Mucosa of stomach (tissue), 1 donor: ENCODE data around the gene TUFT1.

ENCODE experiments used
- H3K27me3 ChIP-seq: one replicate; pipeline ENCODE4 v1.7.0; 2013; ENCODE audit warnings: mild to moderate bottlenecking, low read length; ENCODE audit not compliant: control insufficient read depth, insufficient read depth
- H3K36me3 ChIP-seq: one replicate; pipeline ENCODE4 v1.7.0; 2013; ENCODE audit warnings: low read length; ENCODE audit not compliant: control insufficient read depth, insufficient read depth
- H3K4me1 ChIP-seq: one replicate; pipeline ENCODE4 v1.7.0; 2013; ENCODE audit warnings: mild to moderate bottlenecking, low read length; ENCODE audit not compliant: control insufficient read depth, insufficient read depth
- H3K4me3 ChIP-seq: one replicate; pipeline ENCODE4 v1.7.0; 2013; ENCODE audit warnings: low read length
- H3K9ac ChIP-seq: one replicate; pipeline ENCODE4 v1.7.0; 2013; ENCODE audit warnings: mild to moderate bottlenecking, low read length, moderate library complexity
- H3K9me3 ChIP-seq: one replicate; pipeline ENCODE4 v1.7.0; 2013; ENCODE audit warnings: mild to moderate bottlenecking, low read length, moderate library complexity; ENCODE audit not compliant: control insufficient read depth
- donor health status: Pancreatic carcinoma.

Gene TUFT1, protein sequence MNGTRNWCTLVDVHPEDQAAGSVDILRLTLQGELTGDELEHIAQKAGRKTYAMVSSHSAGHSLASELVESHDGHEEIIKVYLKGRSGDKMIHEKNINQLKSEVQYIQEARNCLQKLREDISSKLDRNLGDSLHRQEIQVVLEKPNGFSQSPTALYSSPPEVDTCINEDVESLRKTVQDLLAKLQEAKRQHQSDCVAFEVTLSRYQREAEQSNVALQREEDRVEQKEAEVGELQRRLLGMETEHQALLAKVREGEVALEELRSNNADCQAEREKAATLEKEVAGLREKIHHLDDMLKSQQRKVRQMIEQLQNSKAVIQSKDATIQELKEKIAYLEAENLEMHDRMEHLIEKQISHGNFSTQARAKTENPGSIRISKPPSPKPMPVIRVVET

GRCh38 chr1:151540021-151540981 is at the start of gene TUFT1:
TUFT1 (plus strand) TSS chr1:151540309; CDS start chr1:151540367, 58 bp downstream.
- peak within 1 kb of the TSS; percentile 61 for H3K4me3 ChIP-seq
- peaks cover 4% of the 10 kb centered on the region for H3K36me3 ChIP-seq
- peaks cover 19% of the 10 kb centered on the region for H3K4me1 ChIP-seq
- no peaks in the 10 kb centered on the region for H3K27me3 ChIP-seq
- no peaks in the 10 kb centered on the region for H3K9me3 ChIP-seq
- peak within 1 kb of the TSS; percentile 96 for H3K9ac ChIP-seq

GRCh38 chr1:151491641-151492040 is 48.5 kb upstream of the TUFT1 start:
- no peaks in the 10 kb centered on the region for H3K36me3 ChIP-seq
- no peak overlapping the region for H3K9ac ChIP-seq

DNA sequence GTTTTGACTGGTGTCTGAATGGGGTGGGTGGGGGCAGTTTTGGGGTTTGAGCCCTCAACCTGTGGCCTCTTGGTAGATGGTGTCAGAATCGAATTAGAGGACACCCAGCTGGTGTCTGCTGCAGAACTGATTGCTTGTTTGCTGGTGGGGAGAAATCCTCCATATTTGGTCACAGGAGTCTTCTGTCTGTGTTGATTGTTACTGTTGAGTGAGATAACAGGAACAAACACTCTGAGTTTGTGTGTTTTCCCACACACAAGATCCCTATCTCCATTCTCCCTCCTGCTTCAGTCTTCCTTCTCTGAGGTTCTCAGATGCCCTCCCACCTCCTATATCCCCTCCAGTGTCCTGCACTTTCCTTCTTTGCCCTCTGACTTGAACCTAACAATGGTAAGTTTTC is 48.0 kb upstream of the TUFT1 start:
- H3K27me3 ChIP-seq, result no peaks in the 10 kb centered on the region
- no peaks in the 10 kb centered on the region for H3K36me3 ChIP-seq
- no peaks in the 10 kb centered on the region for H3K9me3 ChIP-seq
- H3K4me1 ChIP-seq, result peaks cover 9% of the 10 kb centered on the region
- H3K9ac ChIP-seq, result no peak overlapping the region
- no peak overlapping the region for H3K4me3 ChIP-seq

More at GRCh38 chr1:151491641-151492040, 48.5 kb upstream of the TUFT1 start:
- no peak overlapping the region for H3K4me3 ChIP-seq
- no peaks in the 10 kb centered on the region for H3K9me3 ChIP-seq
- H3K27me3 ChIP-seq, result no peaks in the 10 kb centered on the region
- H3K4me1 ChIP-seq, result peaks cover 9% of the 10 kb centered on the region

DNA sequence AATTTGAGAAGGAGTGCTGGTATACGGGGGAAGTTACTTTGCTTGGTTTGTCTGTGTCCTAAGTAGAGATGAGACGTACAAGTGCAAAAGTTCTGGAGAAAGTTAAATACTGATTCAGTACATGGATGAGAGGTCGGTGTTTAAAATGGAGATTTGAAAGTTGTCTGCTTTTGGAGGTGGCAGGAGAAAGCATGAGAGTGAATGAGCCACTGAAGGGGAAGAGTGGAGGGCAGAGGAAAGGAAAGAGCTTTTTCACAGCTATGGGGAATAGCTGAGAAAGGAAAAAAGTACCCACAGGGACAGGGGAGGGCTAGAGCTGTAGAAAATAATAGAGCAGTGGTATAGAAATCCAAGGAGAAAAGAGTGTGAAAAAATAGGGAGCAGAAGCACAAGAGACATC is 47.1 kb upstream of the TUFT1 start:
- no peaks in the 10 kb centered on the region for H3K36me3 ChIP-seq
- no peaks in the 10 kb centered on the region for H3K27me3 ChIP-seq
- peaks cover 9% of the 10 kb centered on the region for H3K4me1 ChIP-seq
- H3K9ac ChIP-seq, result no peak overlapping the region
- no peak overlapping the region for H3K4me3 ChIP-seq
- no peaks in the 10 kb centered on the region for H3K9me3 ChIP-seq

GRCh38 chr1:151494741-151495281 is 45.3 kb upstream of the TUFT1 start:
- Histone ChIP-seq H3K9me3 (no peaks in the 10 kb centered on the region), H3K27me3 (no peaks in the 10 kb centered on the region), H3K4me1 (peaks cover 9% of the 10 kb centered on the region), H3K4me3 (no peak overlapping the region), H3K36me3 (no peaks in the 10 kb centered on the region), H3K9ac (no peak overlapping the region)

DNA sequence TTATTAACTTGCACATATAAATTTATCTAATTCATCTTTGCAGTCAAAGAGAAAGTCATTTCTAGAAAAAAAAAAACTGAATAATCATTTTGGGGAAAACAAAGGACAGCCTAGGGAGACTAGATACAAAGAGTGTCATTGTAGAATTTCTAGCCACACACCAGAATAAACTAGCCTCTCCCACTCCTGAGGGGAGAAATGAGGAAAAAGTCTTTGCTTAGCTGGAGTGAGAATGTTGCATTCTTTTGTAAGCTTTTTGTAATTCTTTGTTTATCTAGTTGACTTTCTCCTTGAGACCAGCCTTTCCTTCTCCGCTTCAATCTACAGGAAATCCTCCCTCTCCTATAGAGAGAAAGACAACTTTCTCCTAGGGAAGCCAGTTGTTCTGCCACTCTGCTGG is 44.8 kb upstream of the TUFT1 start:
- no peak overlapping the region for H3K4me3 ChIP-seq
- no peaks in the 10 kb centered on the region for H3K9me3 ChIP-seq
- no peak overlapping the region for H3K9ac ChIP-seq
- H3K4me1 ChIP-seq, result peaks cover 9% of the 10 kb centered on the region
- H3K27me3 ChIP-seq, result no peaks in the 10 kb centered on the region
- no peaks in the 10 kb centered on the region for H3K36me3 ChIP-seq

- H3K27me3 ChIP-seq, result no peaks in the 10 kb centered on the region
- H3K4me3 ChIP-seq, result no peak overlapping the region
- peaks cover 25% of the 10 kb centered on the region for H3K4me1 ChIP-seq
- H3K9ac ChIP-seq, result no peak overlapping the region
- peaks cover 4% of the 10 kb centered on the region for H3K9me3 ChIP-seq
- H3K36me3 ChIP-seq, result no peaks in the 10 kb centered on the region
Observed at GRCh38 chr1:151499365-151499764, 40.7 kb upstream of the TUFT1 start.

DNA sequence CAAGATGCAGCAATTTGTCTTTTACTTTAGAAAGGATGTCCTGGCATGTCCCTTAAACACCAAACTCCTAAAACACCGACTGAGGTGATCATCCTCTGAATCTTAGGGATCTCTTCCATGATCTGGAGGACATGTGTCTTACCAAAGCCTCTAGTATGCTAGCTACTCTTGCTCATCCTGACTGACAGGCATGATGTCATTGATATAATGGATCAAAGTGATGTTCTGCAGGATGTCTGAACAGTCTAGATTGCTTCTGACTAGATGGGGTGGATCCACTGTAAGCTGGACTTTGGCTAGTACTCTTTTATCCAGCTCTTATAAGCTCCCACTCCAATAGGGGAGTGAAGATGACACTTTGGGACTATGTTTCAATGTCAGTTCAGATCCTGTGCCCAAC is 40.2 kb upstream of the TUFT1 start:
- Histone ChIP-seq H3K36me3 (no peaks in the 10 kb centered on the region), H3K9ac (no peak overlapping the region), H3K4me3 (no peak overlapping the region), H3K9me3 (peaks cover 4% of the 10 kb centered on the region), H3K27me3 (no peaks in the 10 kb centered on the region), H3K4me1 (peaks cover 20% of the 10 kb centered on the region)

- no peak overlapping the region for H3K9ac ChIP-seq
Observed at GRCh38 chr1:151501474-151501873, 38.6 kb upstream of the TUFT1 start.

GRCh38 chr1:151502035-151502700 is 37.9 kb upstream of the TUFT1 start:
- H3K27me3 ChIP-seq, result no peaks in the 10 kb centered on the region
- H3K4me1 ChIP-seq, result peaks cover 17% of the 10 kb centered on the region
- no peaks in the 10 kb centered on the region for H3K36me3 ChIP-seq
- peaks cover 4% of the 10 kb centered on the region for H3K9me3 ChIP-seq
- no peak overlapping the region for H3K4me3 ChIP-seq
- no peak overlapping the region for H3K9ac ChIP-seq

More at GRCh38 chr1:151501474-151501873, 38.6 kb upstream of the TUFT1 start:
- Histone ChIP-seq H3K27me3 (no peaks in the 10 kb centered on the region), H3K4me3 (no peak overlapping the region), H3K4me1 (peaks cover 17% of the 10 kb centered on the region), H3K9me3 (peaks cover 4% of the 10 kb centered on the region), H3K36me3 (no peaks in the 10 kb centered on the region)

GRCh38 chr1:151502859-151503780 is 37.0 kb upstream of the TUFT1 start:
- H3K27me3 ChIP-seq, result no peaks in the 10 kb centered on the region
- no peaks in the 10 kb centered on the region for H3K36me3 ChIP-seq
- H3K9me3 ChIP-seq, result peaks cover 4% of the 10 kb centered on the region
- no peak overlapping the region for H3K4me3 ChIP-seq
- H3K9ac ChIP-seq, result no peak overlapping the region
- peaks cover 17% of the 10 kb centered on the region for H3K4me1 ChIP-seq
